ENCODE data around the gene SDCBP2.

Gene SDCBP2

GRCh38 chr20:1296117-1296610 is 32.8 kb downstream of the SDCBP2 start:
- no peak for DNase-seq (ENCODE audit: low read depth)

- no peak for DNase-seq (ENCODE audit: low read depth)
Measured at GRCh38 chr20:1295276-1295930, 33.5 kb downstream of the SDCBP2 start.

GRCh38 chr20:1294497-1294896 is 34.4 kb downstream of the SDCBP2 start:
- no peak for DNase-seq (ENCODE audit: low read depth)

GRCh38 chr20:1293641-1294379 is 35.1 kb downstream of the SDCBP2 start:
- DNase-seq (ENCODE audit: low read depth): no peak

- DNase-seq (ENCODE audit: low read depth): no peak
Measured at GRCh38 chr20:1292620-1293019, 36.3 kb downstream of the SDCBP2 start.

- DNase-seq (ENCODE audit: low read depth): peak; percentile 35
Measured at GRCh38 chr20:1291191-1291741, 37.7 kb downstream of the SDCBP2 start.

- no peak for DNase-seq (ENCODE audit: low read depth)
Measured at GRCh38 chr20:1287787-1288569, 41.0 kb downstream of the SDCBP2 start.

- no peak for DNase-seq (ENCODE audit: low read depth)
Measured at GRCh38 chr20:1287306-1287705, 41.6 kb downstream of the SDCBP2 start.

- DNase-seq (ENCODE audit: low read depth): no peak
Measured at GRCh38 chr20:1286267-1287024, 42.5 kb downstream of the SDCBP2 start.

- DNase-seq (ENCODE audit: low read depth): no peak
Measured at GRCh38 chr20:1283522-1284510, 45.1 kb downstream of the SDCBP2 start.

GRCh38 chr20:1282966-1283365 is 46.0 kb downstream of the SDCBP2 start:
- DNase-seq (ENCODE audit: low read depth): no peak

- no peak for DNase-seq (ENCODE audit: low read depth)
Measured at GRCh38 chr20:1281279-1282057, 47.5 kb downstream of the SDCBP2 start.

GRCh38 chr20:1280195-1281102 is 48.5 kb downstream of the SDCBP2 start:
- DNase-seq (ENCODE audit: low read depth): peak; percentile 43

GRCh38 chr20:1278993-1279392 is 49.9 kb downstream of the SDCBP2 start:
- no peak for DNase-seq (ENCODE audit: low read depth)

GRCh38 chr20:1277529-1278322 is 51.2 kb downstream of the SDCBP2 start:
- no peak for DNase-seq (ENCODE audit: low read depth)

GRCh38 chr20:1275919-1276318 is 53.0 kb downstream of the SDCBP2 start:
- no peak for DNase-seq (ENCODE audit: low read depth)

GRCh38 chr20:1274485-1275311 is 54.2 kb downstream of the SDCBP2 start:
- DNase-seq (ENCODE audit: low read depth): no peak
